Measurements from ENCODE around the gene MAP1B.

The MAP1B gene

GRCh38 chr5:72121780-72122445 is 14.6 kb downstream of the MAP1B start:
- Histone ChIP-seq H3K4me3 (IDR thresholded peaks at IDR 0.05; ENCODE audit: insufficient read depth, low read depth, low read length) (no peak overlapping the region), H3K36me3 (ENCODE audit: insufficient read depth) (no peaks in the 10 kb centered on the region), H3K4me2 (no peak overlapping the region), H3K27me3 (ENCODE audit: insufficient read depth, low read depth) (no peaks in the 10 kb centered on the region), H2AFZ (ENCODE audit: low read depth) (no peak overlapping the region), H3K79me2 (ENCODE audit: insufficient read depth, low read depth) (no peaks in the 10 kb centered on the region), H3K27ac (no peak overlapping the region), H3K4me1 (ENCODE audit: low read depth, poor library complexity, severe bottlenecking) (no peaks in the 10 kb centered on the region), H4K20me1 (ENCODE audit: insufficient read depth) (no peaks in the 10 kb centered on the region), H3K9ac (no peak overlapping the region)
- TF ChIP-seq, protein P1, sequence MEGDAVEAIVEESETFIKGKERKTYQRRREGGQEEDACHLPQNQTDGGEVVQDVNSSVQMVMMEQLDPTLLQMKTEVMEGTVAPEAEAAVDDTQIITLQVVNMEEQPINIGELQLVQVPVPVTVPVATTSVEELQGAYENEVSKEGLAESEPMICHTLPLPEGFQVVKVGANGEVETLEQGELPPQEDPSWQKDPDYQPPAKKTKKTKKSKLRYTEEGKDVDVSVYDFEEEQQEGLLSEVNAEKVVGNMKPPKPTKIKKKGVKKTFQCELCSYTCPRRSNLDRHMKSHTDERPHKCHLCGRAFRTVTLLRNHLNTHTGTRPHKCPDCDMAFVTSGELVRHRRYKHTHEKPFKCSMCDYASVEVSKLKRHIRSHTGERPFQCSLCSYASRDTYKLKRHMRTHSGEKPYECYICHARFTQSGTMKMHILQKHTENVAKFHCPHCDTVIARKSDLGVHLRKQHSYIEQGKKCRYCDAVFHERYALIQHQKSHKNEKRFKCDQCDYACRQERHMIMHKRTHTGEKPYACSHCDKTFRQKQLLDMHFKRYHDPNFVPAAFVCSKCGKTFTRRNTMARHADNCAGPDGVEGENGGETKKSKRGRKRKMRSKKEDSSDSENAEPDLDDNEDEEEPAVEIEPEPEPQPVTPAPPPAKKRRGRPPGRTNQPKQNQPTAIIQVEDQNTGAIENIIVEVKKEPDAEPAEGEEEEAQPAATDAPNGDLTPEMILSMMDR (conservative IDR thresholded peaks at IDR 0.05; ENCODE audit: low read depth, low read length), result no peak

- no peaks in the 10 kb centered on the region for H3K27me3 ChIP-seq (ENCODE audit: insufficient read depth, low read depth)
- H4K20me1 ChIP-seq (ENCODE audit: insufficient read depth), result no peaks in the 10 kb centered on the region
- no peak overlapping the region for H3K4me3 ChIP-seq (IDR thresholded peaks at IDR 0.05; ENCODE audit: insufficient read depth, low read depth, low read length)
- no peak overlapping the region for H3K4me2 ChIP-seq
- TF ChIP-seq, protein P1 (conservative IDR thresholded peaks at IDR 0.05; ENCODE audit: low read depth, low read length), result no peak
- no peak overlapping the region for H3K9ac ChIP-seq
- H3K79me2 ChIP-seq (ENCODE audit: insufficient read depth, low read depth), result no peaks in the 10 kb centered on the region
- H3K36me3 ChIP-seq (ENCODE audit: insufficient read depth), result no peaks in the 10 kb centered on the region
- H3K4me1 ChIP-seq (ENCODE audit: low read depth, poor library complexity, severe bottlenecking), result no peaks in the 10 kb centered on the region
- no peak overlapping the region for H3K27ac ChIP-seq
- H2AFZ ChIP-seq (ENCODE audit: low read depth), result no peak overlapping the region
Observed at GRCh38 chr5:72122602-72123001, 15.3 kb downstream of the MAP1B start.

GRCh38 chr5:72123764-72124376 is 16.6 kb downstream of the MAP1B start:
- no peaks in the 10 kb centered on the region for H4K20me1 ChIP-seq (ENCODE audit: insufficient read depth)
- H3K4me1 ChIP-seq (ENCODE audit: low read depth, poor library complexity, severe bottlenecking), result no peaks in the 10 kb centered on the region

GRCh38 chr5:72125271-72125940 is 18.1 kb downstream of the MAP1B start:
- no peak overlapping the region for H3K4me2 ChIP-seq
- H3K4me3 ChIP-seq (IDR thresholded peaks at IDR 0.05; ENCODE audit: insufficient read depth, low read depth, low read length), result no peak overlapping the region
- no peak overlapping the region for H3K9ac ChIP-seq
- H3K27ac ChIP-seq, result no peak overlapping the region
- H3K27me3 ChIP-seq (ENCODE audit: insufficient read depth, low read depth), result no peaks in the 10 kb centered on the region
- TF ChIP-seq, protein P1 (conservative IDR thresholded peaks at IDR 0.05; ENCODE audit: low read depth, low read length), result no peak
- no peaks in the 10 kb centered on the region for H4K20me1 ChIP-seq (ENCODE audit: insufficient read depth)
- H3K36me3 ChIP-seq (ENCODE audit: insufficient read depth), result no peaks in the 10 kb centered on the region
- no peaks in the 10 kb centered on the region for H3K79me2 ChIP-seq (ENCODE audit: insufficient read depth, low read depth)
- H3K4me1 ChIP-seq (ENCODE audit: low read depth, poor library complexity, severe bottlenecking), result no peaks in the 10 kb centered on the region
- H2AFZ ChIP-seq (ENCODE audit: low read depth), result no peak overlapping the region

More at GRCh38 chr5:72123764-72124376, 16.6 kb downstream of the MAP1B start:
- H3K4me3 ChIP-seq (IDR thresholded peaks at IDR 0.05; ENCODE audit: insufficient read depth, low read depth, low read length), result no peak overlapping the region
- H3K9ac ChIP-seq, result no peak overlapping the region
- H3K27me3 ChIP-seq (ENCODE audit: insufficient read depth, low read depth), result no peaks in the 10 kb centered on the region
- H2AFZ ChIP-seq (ENCODE audit: low read depth), result no peak overlapping the region
- H3K79me2 ChIP-seq (ENCODE audit: insufficient read depth, low read depth), result no peaks in the 10 kb centered on the region
- no peak overlapping the region for H3K27ac ChIP-seq
- H3K36me3 ChIP-seq (ENCODE audit: insufficient read depth), result no peaks in the 10 kb centered on the region
- no peak overlapping the region for H3K4me2 ChIP-seq
- TF ChIP-seq, protein P1 (conservative IDR thresholded peaks at IDR 0.05; ENCODE audit: low read depth, low read length), result no peak
